SH-SY5Y (cell line): ENCODE measurements around the gene DNAJB5.

Experiments used
- GATA2 ChIP-seq: IDR thresholded peaks from 2 replicates; pipeline ENCODE4 v1.6.1; 2011; ENCODE audit warnings: mild to moderate bottlenecking, low read depth, low read length
- GATA3 ChIP-seq: IDR thresholded peaks from 2 replicates; pipeline ENCODE4 v1.6.1; 2011; ENCODE audit warnings: low read depth, mild to moderate bottlenecking, low read length, moderate library complexity

DNAJB5 gene

GRCh38 chr9:35001803-35002502, 12.4 kb downstream of the DNAJB5 start:
- TF ChIP-seq GATA2 (no peak), GATA3 (no peak)

- TF ChIP-seq GATA2 (no peak), GATA3 (no peak)
These were observed 13.1 kb downstream of the DNAJB5 start for GRCh38 chr9:35002623-35003022.

GRCh38 chr9:35010351-35010958, 20.9 kb downstream of the DNAJB5 start:
- no peak for TF ChIP-seq GATA3
- no peak for TF ChIP-seq GATA2

GRCh38 chr9:35014517-35014916, 25.0 kb downstream of the DNAJB5 start:
- TF ChIP-seq GATA2 (no peak), GATA3 (no peak)

GRCh38 chr9:35026671-35027070, 37.1 kb downstream of the DNAJB5 start:
- 0 out of 2 replicates have a peak, but pooled peaks have one; percentile 9 for TF ChIP-seq GATA2
- 0 out of 2 replicates have a peak, but pooled peaks have one; percentile 13 for TF ChIP-seq GATA3

- TF ChIP-seq GATA3 (no peak), GATA2 (no peak)
These were observed 37.8 kb downstream of the DNAJB5 start for GRCh38 chr9:35027374-35027773.

- no peak for TF ChIP-seq GATA2
- no peak for TF ChIP-seq GATA3
These were observed 38.3 kb downstream of the DNAJB5 start for GRCh38 chr9:35027860-35028259.

- no peak for TF ChIP-seq GATA2
- no peak for TF ChIP-seq GATA3
These were observed 38.8 kb downstream of the DNAJB5 start for GRCh38 chr9:35028341-35028740.

GRCh38 chr9:35029241-35029640, 39.7 kb downstream of the DNAJB5 start:
- TF ChIP-seq GATA3: no peak
- TF ChIP-seq GATA2: no peak

- TF ChIP-seq GATA2: no peak
- no peak for TF ChIP-seq GATA3
These were observed 40.3 kb downstream of the DNAJB5 start for GRCh38 chr9:35029852-35030251.

- TF ChIP-seq GATA2: no peak
- no peak for TF ChIP-seq GATA3
These were observed 43.6 kb downstream of the DNAJB5 start for GRCh38 chr9:35033101-35033500.

GRCh38 chr9:35035851-35036701, 46.5 kb downstream of the DNAJB5 start:
- TF ChIP-seq GATA2: no peak
- no peak for TF ChIP-seq GATA3

- TF ChIP-seq GATA2 (no peak), GATA3 (no peak)
These were observed 52.6 kb downstream of the DNAJB5 start for GRCh38 chr9:35042081-35042604.

- TF ChIP-seq GATA3 (no peak), GATA2 (no peak)
These were observed 53.5 kb downstream of the DNAJB5 start for GRCh38 chr9:35042891-35043545.
